ENCODE measurements around the gene TSFM. TPM values are rescaled to one million over a fixed set of nuclear protein-coding genes. Genes with fewer than 3 reads are reported as not detected.

The TSFM gene
- total and polyA plus RNA-seq, 9 of the 15 experiments (the other 6 are each of a cell fraction or from before 2014, with no cell fraction given), result 44.6 to 198 (median 60.2) TPM

GRCh38 chr12:57816855-57817151, 34.2 kb downstream of the TSFM start (continued):
- TF ChIP-seq CLOCK (CRISPR knock-in tag; IDR thresholded peaks at IDR 0.05; ENCODE audit: borderline replicate concordance), result no peak
- no peak for TF ChIP-seq ZNF57 (CRISPR knock-in tag; IDR thresholded peaks at IDR 0.05)
- no peak for TF ChIP-seq ZFX (CRISPR knock-in tag; IDR thresholded peaks at IDR 0.05)
- TF ChIP-seq CREB3 (tag; conservative IDR thresholded peaks at IDR 0.05; ENCODE audit: low read depth), result no peak
- TF ChIP-seq HDAC3 (IDR thresholded peaks at IDR 0.05; ENCODE audit: borderline replicate concordance, partially characterized antibody), result no peak
- no peak for TF ChIP-seq ZNF699 (CRISPR knock-in tag; IDR thresholded peaks at IDR 0.05; ENCODE audit: insufficient replicate concordance)
- no peak for TF ChIP-seq ZNF263 (CRISPR knock-in tag; IDR thresholded peaks at IDR 0.05; ENCODE audit: borderline replicate concordance)
- TF ChIP-seq LCOR (CRISPR knock-in tag; IDR thresholded peaks at IDR 0.05), result no peak
- TF ChIP-seq ZNF696 (CRISPR knock-in tag; conservative IDR thresholded peaks at IDR 0.05), result no peak
- TF ChIP-seq ZBTB7A (IDR thresholded peaks at IDR 0.05; ENCODE audit: borderline replicate concordance, control insufficient read depth, low read depth, low read length), result no peak
- no peak for TF ChIP-seq SMARCB1 (IDR thresholded peaks at IDR 0.05; ENCODE audit: insufficient read length, low read depth)
- 0 out of 2 replicates have a peak, but pooled peaks have one; percentile 17 for TF ChIP-seq TEAD4 (IDR thresholded peaks at IDR 0.05; ENCODE audit: low read length)
- TF ChIP-seq TEAD4 (CRISPR knock-in tag; IDR thresholded peaks at IDR 0.05; ENCODE audit: borderline replicate concordance), result no peak
- no peak for TF ChIP-seq RFX1 (IDR thresholded peaks at IDR 0.05)
- TF ChIP-seq RAD21 (CRISPR knock-in tag; conservative IDR thresholded peaks at IDR 0.05 in 1 of 2, IDR thresholded peaks at IDR 0.05 in 1 of 2), result no peak
- TF ChIP-seq ZNF274 (IDR thresholded peaks at IDR 0.05; ENCODE audit: borderline replicate concordance, low read depth, low read length), result no peak
- no peak for TF ChIP-seq ZC3H8 (IDR thresholded peaks at IDR 0.05)
- no peak for TF ChIP-seq THAP7 (CRISPR knock-in tag; IDR thresholded peaks at IDR 0.05)
- TF ChIP-seq ZNF165 (CRISPR knock-in tag; IDR thresholded peaks at IDR 0.05; ENCODE audit: borderline replicate concordance), result no peak
- no peak for TF ChIP-seq MCM5 (IDR thresholded peaks at IDR 0.05; ENCODE audit: low read depth)
- no peak for TF ChIP-seq HDAC2 (IDR thresholded peaks at IDR 0.05)

Measured in K562 (cell line).